Measurements from ENCODE around the gene ARHGEF2.

GRCh38 chr1:156024801-156025200 is 46.5 kb upstream of the ARHGEF2 start:
- TF ChIP-seq EZH2phosphoT487 (conservative IDR thresholded peaks at IDR 0.05; ENCODE audit: low read length) = no peak
- TF ChIP-seq, protein P1, sequence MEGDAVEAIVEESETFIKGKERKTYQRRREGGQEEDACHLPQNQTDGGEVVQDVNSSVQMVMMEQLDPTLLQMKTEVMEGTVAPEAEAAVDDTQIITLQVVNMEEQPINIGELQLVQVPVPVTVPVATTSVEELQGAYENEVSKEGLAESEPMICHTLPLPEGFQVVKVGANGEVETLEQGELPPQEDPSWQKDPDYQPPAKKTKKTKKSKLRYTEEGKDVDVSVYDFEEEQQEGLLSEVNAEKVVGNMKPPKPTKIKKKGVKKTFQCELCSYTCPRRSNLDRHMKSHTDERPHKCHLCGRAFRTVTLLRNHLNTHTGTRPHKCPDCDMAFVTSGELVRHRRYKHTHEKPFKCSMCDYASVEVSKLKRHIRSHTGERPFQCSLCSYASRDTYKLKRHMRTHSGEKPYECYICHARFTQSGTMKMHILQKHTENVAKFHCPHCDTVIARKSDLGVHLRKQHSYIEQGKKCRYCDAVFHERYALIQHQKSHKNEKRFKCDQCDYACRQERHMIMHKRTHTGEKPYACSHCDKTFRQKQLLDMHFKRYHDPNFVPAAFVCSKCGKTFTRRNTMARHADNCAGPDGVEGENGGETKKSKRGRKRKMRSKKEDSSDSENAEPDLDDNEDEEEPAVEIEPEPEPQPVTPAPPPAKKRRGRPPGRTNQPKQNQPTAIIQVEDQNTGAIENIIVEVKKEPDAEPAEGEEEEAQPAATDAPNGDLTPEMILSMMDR (IDR thresholded peaks at IDR 0.05; ENCODE audit: insufficient read depth, low read length, poor library complexity, severe bottlenecking) = no peak

All from SU-DHL-6 (cell line).